ENCODE measurements around the gene SETBP1. TPM values are rescaled to one million over a fixed set of nuclear protein-coding genes. Genes with fewer than 3 reads are reported as not detected.

Gene SETBP1
- total RNA-seq, 1 experiment from 2014 or later = 0.23 TPM

DNA sequence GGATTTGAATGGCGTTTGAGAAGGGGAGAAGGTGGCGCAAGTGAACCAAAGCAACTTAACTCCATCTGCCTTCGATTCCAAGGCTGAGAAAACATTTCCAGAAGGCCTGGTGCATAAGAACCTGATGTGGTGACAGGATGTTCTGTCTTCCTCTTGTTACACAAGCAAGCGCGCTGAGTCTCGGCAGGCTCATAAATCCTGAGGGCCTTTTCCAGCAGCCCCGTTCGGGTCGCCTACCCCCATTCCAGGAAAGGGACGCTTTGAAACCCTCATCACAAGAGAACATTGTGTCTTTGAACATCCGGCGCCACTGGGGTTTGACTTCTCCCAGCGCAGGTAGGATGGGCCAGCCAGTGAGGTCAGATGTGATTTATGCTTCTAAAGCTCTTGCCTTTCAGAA, 403.5 kb downstream of the SETBP1 start:
- in situ Hi-C loops (cut with HindIII; ENCODE audit: low pct_unique_long_range_greater_than_20kb, low sequenced_read_pairs) (no loop called here), intact Hi-C loops (cut with micrococcal nuclease; ENCODE audit: unreplicated experiment) (no loop called here)
- H3K27ac ChIP-seq (ENCODE audit: low read length) = no peak overlapping the region
- no peak for ATAC-seq
- no peak overlapping the region for H3K4me3 ChIP-seq (ENCODE audit: low read depth in 2 of 2, low read length in 2 of 2)
- CTCF ChIA-PET = no interaction called here
- no peaks in the 10 kb centered on the region for H3K36me3 ChIP-seq (ENCODE audit: control insufficient read depth, insufficient read depth, low read length)
- POLR2A ChIA-PET = no interaction called here
- no peak for DNase-seq (ENCODE audit: low read depth, low spot score)
- H3K4me1 ChIP-seq (ENCODE audit: control insufficient read depth, insufficient read depth, low read length) = no peaks in the 10 kb centered on the region
- no TSS peak for BruUV-seq (replicated peaks)
- TF ChIP-seq, protein P1, sequence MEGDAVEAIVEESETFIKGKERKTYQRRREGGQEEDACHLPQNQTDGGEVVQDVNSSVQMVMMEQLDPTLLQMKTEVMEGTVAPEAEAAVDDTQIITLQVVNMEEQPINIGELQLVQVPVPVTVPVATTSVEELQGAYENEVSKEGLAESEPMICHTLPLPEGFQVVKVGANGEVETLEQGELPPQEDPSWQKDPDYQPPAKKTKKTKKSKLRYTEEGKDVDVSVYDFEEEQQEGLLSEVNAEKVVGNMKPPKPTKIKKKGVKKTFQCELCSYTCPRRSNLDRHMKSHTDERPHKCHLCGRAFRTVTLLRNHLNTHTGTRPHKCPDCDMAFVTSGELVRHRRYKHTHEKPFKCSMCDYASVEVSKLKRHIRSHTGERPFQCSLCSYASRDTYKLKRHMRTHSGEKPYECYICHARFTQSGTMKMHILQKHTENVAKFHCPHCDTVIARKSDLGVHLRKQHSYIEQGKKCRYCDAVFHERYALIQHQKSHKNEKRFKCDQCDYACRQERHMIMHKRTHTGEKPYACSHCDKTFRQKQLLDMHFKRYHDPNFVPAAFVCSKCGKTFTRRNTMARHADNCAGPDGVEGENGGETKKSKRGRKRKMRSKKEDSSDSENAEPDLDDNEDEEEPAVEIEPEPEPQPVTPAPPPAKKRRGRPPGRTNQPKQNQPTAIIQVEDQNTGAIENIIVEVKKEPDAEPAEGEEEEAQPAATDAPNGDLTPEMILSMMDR (IDR thresholded peaks at IDR 0.05) = no peak
- TF ChIP-seq TCF7L2 (IDR thresholded peaks at IDR 0.05; ENCODE audit: low read depth, low read length) = no peak
- TF ChIP-seq SIN3A (IDR thresholded peaks at IDR 0.05; ENCODE audit: borderline replicate concordance, insufficient read depth, low read depth, low read length) = no peak
- no peak for TF ChIP-seq POLR2AphosphoS5 (IDR thresholded peaks at IDR 0.05; ENCODE audit: low read depth, low read length)
- TF ChIP-seq REST (IDR thresholded peaks at IDR 0.05; ENCODE audit: insufficient read depth in 1 of 2, low read depth in 2 of 2, low read length in 1 of 2) = no peak
- H3K27me3 ChIP-seq (ENCODE audit: control insufficient read depth, insufficient read depth, low read length) = no peaks in the 10 kb centered on the region
- no peaks in the 10 kb centered on the region for H3K9me3 ChIP-seq (ENCODE audit: control insufficient read depth, insufficient read depth, low read depth, low read length)

DNA sequence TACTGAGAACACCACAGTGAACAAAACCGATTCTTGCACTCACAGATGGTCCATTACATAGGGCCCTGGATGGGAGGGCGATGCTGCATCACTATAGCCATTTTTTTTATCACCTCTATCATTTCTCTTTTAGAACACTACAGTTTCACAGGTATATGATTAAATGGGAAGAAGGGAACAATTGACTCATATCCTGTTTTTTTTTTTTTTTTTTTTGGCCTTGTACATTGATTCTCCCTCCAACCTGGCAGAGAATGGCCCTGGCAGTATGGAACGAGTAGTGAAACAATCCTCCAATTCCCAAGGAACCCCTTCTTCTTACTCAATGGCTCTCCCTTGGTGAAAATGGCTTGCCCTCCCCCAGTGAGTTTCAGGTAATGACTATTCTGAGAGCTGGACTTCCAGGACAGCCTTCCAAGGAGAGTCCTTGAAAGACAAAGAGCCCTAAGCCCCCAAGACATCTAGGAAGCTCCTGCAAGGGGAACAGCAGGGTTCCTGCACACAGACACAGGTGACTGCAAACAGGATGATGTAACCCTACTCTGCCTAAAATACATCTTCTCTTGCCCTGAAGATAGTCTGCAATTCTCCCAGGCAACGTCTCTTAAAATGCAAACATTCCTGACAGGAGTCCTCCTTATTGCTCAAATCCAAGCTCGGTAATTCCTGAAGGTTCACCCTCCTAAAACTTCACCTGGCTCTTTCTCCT, 405.4 kb downstream of the SETBP1 start:
- CTCF ChIA-PET = no interaction called here
- H3K4me1 ChIP-seq (ENCODE audit: control insufficient read depth, insufficient read depth, low read length) = no peaks in the 10 kb centered on the region
- ATAC-seq (no peak), DNase-seq (ENCODE audit: low read depth, low spot score) (no peak)
- H3K4me3 ChIP-seq (ENCODE audit: low read depth in 2 of 2, low read length in 2 of 2) = no peak overlapping the region
- in situ Hi-C loops (cut with HindIII; ENCODE audit: low pct_unique_long_range_greater_than_20kb, low sequenced_read_pairs) (no loop called here), intact Hi-C loops (cut with micrococcal nuclease; ENCODE audit: unreplicated experiment) (no loop called here)
- no peak for TF ChIP-seq TCF7L2 (IDR thresholded peaks at IDR 0.05; ENCODE audit: low read depth, low read length)
- no TSS peak for BruUV-seq (replicated peaks)
- no peaks in the 10 kb centered on the region for H3K27me3 ChIP-seq (ENCODE audit: control insufficient read depth, insufficient read depth, low read length)
- no peaks in the 10 kb centered on the region for H3K36me3 ChIP-seq (ENCODE audit: control insufficient read depth, insufficient read depth, low read length)
- POLR2A ChIA-PET = no interaction called here
- H3K27ac ChIP-seq (ENCODE audit: low read length) = no peak overlapping the region
- no peaks in the 10 kb centered on the region for H3K9me3 ChIP-seq (ENCODE audit: control insufficient read depth, insufficient read depth, low read depth, low read length)

- ChIA-PET CTCF (no interaction called here), POLR2A (no interaction called here)
- no peak for DNase-seq (ENCODE audit: low read depth, low spot score)
- no peaks in the 10 kb centered on the region for H3K9me3 ChIP-seq (ENCODE audit: control insufficient read depth, insufficient read depth, low read depth, low read length)
- BruUV-seq (replicated peaks) = no TSS peak
- TF ChIP-seq, protein P1 (IDR thresholded peaks at IDR 0.05) = no peak
- TF ChIP-seq SIN3A (IDR thresholded peaks at IDR 0.05; ENCODE audit: borderline replicate concordance, insufficient read depth, low read depth, low read length) = no peak
- no peak for TF ChIP-seq POLR2AphosphoS5 (IDR thresholded peaks at IDR 0.05; ENCODE audit: low read depth, low read length)
- TF ChIP-seq TCF7L2 (IDR thresholded peaks at IDR 0.05; ENCODE audit: low read depth, low read length) = no peak
- TF ChIP-seq REST (IDR thresholded peaks at IDR 0.05; ENCODE audit: insufficient read depth in 1 of 2, low read depth in 2 of 2, low read length in 1 of 2) = no peak
- in situ Hi-C loops (cut with HindIII; ENCODE audit: low pct_unique_long_range_greater_than_20kb, low sequenced_read_pairs) = no loop called here
- no peak overlapping the region for H3K27ac ChIP-seq (ENCODE audit: low read length)
- H3K27me3 ChIP-seq (ENCODE audit: control insufficient read depth, insufficient read depth, low read length) = no peaks in the 10 kb centered on the region
- ATAC-seq = no peak
- no peaks in the 10 kb centered on the region for H3K36me3 ChIP-seq (ENCODE audit: control insufficient read depth, insufficient read depth, low read length)
- H3K4me3 ChIP-seq (ENCODE audit: low read depth in 2 of 2, low read length in 2 of 2) = no peak overlapping the region
- no peaks in the 10 kb centered on the region for H3K4me1 ChIP-seq (ENCODE audit: control insufficient read depth, insufficient read depth, low read length)
- intact Hi-C loops (cut with micrococcal nuclease; ENCODE audit: unreplicated experiment) = no loop called here
These were observed 406.1 kb downstream of the SETBP1 start for GRCh38 chr18:45086777-45087176.
